K562 treated with DMSO at 1 percent for 24 hours (cell line): Measurements from ENCODE around the gene KIF1B. TPM values are rescaled to one million over a fixed set of nuclear protein-coding genes. Genes with fewer than 3 reads are reported as not detected.

ENCODE experiments used
- total RNA-seq: library from RNA; unstranded; fragments of 300-600 nt; gene quantifications from 2 replicates; pipeline ENCODE4 v1.2.3, GENCODE V29; 2022; ENCODE audit warnings: low read depth; ENCODE audit not compliant: insufficient read depth

Gene KIF1B, protein sequence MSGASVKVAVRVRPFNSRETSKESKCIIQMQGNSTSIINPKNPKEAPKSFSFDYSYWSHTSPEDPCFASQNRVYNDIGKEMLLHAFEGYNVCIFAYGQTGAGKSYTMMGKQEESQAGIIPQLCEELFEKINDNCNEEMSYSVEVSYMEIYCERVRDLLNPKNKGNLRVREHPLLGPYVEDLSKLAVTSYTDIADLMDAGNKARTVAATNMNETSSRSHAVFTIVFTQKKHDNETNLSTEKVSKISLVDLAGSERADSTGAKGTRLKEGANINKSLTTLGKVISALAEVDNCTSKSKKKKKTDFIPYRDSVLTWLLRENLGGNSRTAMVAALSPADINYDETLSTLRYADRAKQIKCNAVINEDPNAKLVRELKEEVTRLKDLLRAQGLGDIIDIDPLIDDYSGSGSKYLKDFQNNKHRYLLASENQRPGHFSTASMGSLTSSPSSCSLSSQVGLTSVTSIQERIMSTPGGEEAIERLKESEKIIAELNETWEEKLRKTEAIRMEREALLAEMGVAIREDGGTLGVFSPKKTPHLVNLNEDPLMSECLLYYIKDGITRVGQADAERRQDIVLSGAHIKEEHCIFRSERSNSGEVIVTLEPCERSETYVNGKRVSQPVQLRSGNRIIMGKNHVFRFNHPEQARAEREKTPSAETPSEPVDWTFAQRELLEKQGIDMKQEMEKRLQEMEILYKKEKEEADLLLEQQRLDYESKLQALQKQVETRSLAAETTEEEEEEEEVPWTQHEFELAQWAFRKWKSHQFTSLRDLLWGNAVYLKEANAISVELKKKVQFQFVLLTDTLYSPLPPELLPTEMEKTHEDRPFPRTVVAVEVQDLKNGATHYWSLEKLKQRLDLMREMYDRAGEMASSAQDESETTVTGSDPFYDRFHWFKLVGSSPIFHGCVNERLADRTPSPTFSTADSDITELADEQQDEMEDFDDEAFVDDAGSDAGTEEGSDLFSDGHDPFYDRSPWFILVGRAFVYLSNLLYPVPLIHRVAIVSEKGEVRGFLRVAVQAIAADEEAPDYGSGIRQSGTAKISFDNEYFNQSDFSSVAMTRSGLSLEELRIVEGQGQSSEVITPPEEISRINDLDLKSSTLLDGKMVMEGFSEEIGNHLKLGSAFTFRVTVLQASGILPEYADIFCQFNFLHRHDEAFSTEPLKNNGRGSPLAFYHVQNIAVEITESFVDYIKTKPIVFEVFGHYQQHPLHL (N-terminal part only)
- total RNA-seq: 15.0 and 17.9 TPM in 2 replicates

DNA sequence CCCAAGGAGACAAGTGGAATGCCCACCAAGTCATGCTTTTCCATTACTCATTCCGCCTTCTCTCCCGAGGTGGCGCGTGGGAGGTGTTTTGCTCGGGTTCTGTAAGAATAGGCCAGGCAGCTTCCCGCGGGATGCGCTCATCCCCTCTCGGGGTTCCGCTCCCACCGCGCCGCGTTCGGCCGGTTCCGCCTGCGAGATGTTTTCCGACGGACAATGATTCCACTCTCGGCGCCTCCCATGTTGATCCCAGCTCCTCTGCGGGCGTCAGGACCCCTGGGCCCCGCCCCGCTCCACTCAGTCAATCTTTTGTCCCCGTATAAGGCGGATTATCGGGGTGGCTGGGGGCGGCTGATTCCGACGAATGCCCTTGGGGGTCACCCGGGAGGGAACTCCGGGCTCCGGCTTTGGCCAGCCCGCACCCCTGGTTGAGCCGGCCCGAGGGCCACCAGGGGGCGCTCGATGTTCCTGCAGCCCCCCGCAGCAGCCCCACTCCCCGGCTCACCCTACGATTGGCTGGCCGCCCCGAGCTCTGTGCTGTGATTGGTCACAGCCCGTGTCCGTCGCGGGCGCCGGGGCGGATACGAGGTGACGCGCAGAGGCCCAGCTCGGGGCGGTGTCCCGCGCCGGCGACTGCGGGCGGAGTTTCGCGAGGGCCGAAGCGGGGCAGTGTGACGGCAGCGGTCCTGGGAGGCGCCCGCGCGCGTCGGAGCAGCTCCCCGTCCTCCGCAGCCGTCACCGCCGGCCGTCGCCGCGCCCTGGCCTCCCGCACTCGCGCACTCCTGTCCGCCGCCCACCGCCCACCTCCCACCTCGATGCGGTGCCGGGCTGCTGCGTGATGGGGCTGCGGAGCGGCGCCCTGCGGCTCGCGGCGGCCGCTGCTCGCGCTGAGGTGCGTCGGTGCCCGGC lies at the start of gene KIF1B:
TSS of gene KIF1B (plus strand) at position 666 of the 906 bp plus-strand sequence. CDS start 21,759 bp downstream, outside the sequence.

DNA sequence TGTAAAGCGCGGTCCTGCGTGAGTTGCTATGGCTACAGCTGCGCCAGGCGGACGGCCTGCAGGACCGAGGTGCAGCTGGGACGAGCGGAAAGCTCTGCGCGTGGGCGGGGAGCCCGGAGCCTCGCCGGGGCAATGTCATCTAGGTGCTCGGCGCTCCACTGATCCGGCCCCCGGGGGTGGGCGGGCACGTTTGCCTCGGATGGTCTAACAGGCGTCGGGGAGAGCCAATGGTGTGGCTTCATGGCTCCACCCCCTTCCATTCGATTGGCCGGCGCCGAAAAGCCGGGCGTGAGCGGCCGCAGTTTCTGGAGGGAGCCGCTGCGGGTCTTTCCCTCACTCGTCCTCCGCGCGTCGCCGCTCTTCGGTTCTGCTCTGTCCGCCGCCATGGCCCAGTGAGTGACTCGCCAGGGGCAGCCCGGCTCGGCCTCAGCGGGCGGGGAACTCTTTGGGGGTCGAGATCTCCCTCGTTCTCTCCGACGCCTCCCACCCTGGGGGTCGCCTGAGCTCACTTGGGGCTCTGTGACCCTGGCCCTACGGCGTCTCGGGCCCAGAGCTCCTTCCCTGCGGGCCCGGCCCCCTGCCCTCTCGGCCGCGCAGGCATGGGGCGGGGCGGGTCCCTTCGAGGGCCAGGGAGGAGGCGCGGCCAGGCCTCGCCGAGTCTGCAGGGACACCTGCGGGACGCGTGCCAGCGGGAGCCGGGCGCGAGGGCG lies 188.5 kb downstream of the KIF1B start, which contains the start of gene PGD:
TSS of gene PGD (plus strand) at position 331 of the 710 bp plus-strand sequence. CDS start at position 385, 54 bp downstream.

DNA sequence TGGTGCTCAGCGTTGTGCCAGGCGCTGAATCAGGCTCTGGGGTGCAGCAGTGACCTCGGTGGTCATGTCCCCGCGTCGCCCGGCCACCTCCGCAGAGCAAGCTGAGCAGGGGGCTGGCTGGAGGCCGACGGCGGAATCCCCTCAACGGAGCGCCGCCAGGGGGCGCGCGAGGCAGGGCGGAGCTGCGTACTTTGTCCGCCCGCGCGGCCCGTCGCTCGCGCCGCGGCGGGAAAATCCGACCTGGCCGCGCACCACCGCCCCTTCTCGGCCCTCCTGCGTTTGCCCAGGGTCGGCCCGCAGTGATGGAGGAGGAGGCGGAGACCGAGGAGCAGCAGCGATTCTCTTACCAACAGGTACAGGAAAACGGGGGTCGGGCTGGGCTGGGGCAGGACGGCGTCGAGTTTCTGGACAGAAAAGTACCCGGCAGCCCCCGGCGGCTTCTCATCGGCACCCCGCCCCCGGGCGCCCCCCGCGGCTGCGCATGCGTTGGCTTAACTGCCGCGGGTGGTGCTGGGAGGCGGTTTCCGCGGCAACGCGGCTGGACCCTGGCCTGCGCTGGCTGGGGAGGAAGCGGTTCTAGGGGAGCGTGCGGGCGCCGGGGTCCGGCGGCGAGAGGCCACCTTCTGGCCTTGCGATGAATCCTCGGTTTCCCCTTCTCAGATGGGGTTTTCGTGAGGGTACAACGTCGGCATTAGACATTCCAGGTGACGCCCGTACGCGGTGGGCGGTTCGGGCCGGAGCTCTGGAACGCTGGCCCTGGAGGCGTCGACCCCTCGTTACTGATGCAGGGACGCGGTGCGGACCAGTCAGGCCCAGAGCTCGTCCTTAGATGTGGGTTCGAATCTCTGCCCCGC lies 220.1 kb downstream of the KIF1B start, which contains the start of gene CENPS:
TSS of gene CENPS (plus strand) at position 218 of the 854 bp plus-strand sequence. CDS start at position 303, 85 bp downstream.

Other genes starting within 250 kb of the KIF1B start
- not detected in 2 replicates for gene RBP7, start 213.3 kb upstream of the KIF1B start, total RNA-seq
- gene UBE4B, start 177.6 kb upstream of the KIF1B start, total RNA-seq: 42.4 and 51.3 TPM in 2 replicates
- 425 and 427 TPM in 2 replicates for gene PGD, start 188.5 kb downstream of the KIF1B start, total RNA-seq
- 33.5 and 42.4 TPM in 2 replicates for gene CENPS, start 219.9 kb downstream of the KIF1B start, total RNA-seq
- gene CORT, start 239.5 kb downstream of the KIF1B start, total RNA-seq: 0.42 TPM in 1 of 2 replicates, not detected in the other